Left ventricle myocardium inferior (tissue), 1 donor: ENCODE results near the gene EHBP1L1. TPM values are rescaled to one million over a fixed set of nuclear protein-coding genes. Genes with fewer than 3 reads are reported as not detected.
A peak's percentile ranks its signal among the peaks of the same experiment; 100 is the strongest.

Experiments used
- DNase-seq: peaks from one replicate; pipeline ENCODE4 v3.0.0-alpha.2; 2020
- H3K27ac ChIP-seq: fragments of 200-600 bp; replicated peaks from 2 replicates; pipeline ENCODE4 v1.8.0; 2021
- H3K27me3 ChIP-seq: fragments of 200-600 bp; 2 replicates; pipeline ENCODE4 v1.8.0; 2021; ENCODE audit warnings: low read depth
- H3K36me3 ChIP-seq: fragments of 200-600 bp; 2 replicates; pipeline ENCODE4 v1.8.0; 2021
- H3K4me1 ChIP-seq: fragments of 200-600 bp; 2 replicates; pipeline ENCODE4 v1.8.0; 2021
- H3K4me3 ChIP-seq: fragments of 200-600 bp; 2 replicates; pipeline ENCODE4 v1.8.0; 2021; ENCODE audit warnings: mild to moderate bottlenecking, moderate library complexity
- H3K9me3 ChIP-seq: fragments of 200-600 bp; replicated peaks from 2 replicates; pipeline ENCODE4 v1.8.0; 2021
- intact Hi-C: fragments of 100-400 bp; cut with micrococcal nuclease; formaldehyde crosslinking; loops from one replicate; pipeline ENCODE4 v1.11.0; 2022
- total RNA-seq: library from RNA; stranded (reverse); fragmentation: NEBNext Ultra II Directional; extraction: Animal tissue kit (Norgen Biotek cat#: 25700); gene quantifications from one replicate; pipeline ENCODE4 v1.2.1, GENCODE V29; 2021
- TF ChIP-seq, protein P1 (sequence below): fragments of 200-600 bp; IDR thresholded peaks from 2 replicates; pipeline ENCODE4 v1.8.0; 2021; ENCODE audit warnings: antibody characterized with exemption, mild to moderate bottlenecking, borderline replicate concordance
- donor health status: DM: no; HTN: yes; CAD: no; lungs with severe emphysema.

EHBP1L1 gene
- total RNA-seq, 1 donor from 2014 or later, result 69.5 TPM

DNA sequence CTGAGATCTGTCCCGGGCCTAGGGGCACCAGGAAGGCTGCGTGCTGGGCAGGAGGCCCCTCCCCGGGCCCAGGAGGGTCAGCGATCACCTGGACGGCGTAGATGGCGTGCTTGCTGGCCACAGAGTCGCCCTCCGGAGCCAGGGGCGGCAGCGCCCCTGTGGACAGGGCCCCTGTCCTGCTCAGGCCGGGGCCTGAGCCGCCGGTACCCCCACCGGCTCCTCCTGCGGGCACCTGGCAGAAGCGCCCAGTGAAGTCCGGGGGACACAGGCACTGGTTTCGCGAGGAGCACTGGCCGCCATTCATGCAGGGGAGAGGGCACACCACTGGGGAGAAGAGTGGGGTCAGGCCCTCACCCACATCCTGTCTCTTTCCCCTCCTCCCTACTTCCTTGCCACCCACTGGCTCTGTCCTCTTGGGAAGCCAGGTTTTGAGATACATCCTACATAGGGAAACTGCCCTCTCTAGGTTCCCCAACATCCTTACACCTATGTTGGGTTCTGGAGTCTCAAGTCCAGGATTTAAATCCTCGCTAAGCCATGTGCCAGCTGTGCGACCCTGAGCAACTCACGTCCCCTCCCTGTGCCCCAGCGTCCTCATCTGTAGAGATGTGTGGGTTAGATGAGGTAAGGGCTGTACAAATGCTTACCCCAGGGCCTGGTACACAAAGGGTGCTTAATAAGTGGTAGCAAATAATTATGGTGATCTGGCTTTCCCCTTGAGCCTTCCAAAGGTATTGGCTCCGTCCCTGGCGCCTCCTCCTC, 21.6 kb upstream of the EHBP1L1 start:
- intact Hi-C loops, result no loop called here
- H3K4me1 ChIP-seq, result peaks cover 70% of the 10 kb centered on the region
- H3K4me3 ChIP-seq, result no peak overlapping the region
- TF ChIP-seq, protein P1, sequence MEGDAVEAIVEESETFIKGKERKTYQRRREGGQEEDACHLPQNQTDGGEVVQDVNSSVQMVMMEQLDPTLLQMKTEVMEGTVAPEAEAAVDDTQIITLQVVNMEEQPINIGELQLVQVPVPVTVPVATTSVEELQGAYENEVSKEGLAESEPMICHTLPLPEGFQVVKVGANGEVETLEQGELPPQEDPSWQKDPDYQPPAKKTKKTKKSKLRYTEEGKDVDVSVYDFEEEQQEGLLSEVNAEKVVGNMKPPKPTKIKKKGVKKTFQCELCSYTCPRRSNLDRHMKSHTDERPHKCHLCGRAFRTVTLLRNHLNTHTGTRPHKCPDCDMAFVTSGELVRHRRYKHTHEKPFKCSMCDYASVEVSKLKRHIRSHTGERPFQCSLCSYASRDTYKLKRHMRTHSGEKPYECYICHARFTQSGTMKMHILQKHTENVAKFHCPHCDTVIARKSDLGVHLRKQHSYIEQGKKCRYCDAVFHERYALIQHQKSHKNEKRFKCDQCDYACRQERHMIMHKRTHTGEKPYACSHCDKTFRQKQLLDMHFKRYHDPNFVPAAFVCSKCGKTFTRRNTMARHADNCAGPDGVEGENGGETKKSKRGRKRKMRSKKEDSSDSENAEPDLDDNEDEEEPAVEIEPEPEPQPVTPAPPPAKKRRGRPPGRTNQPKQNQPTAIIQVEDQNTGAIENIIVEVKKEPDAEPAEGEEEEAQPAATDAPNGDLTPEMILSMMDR, result no peak
- H3K27ac ChIP-seq, result no peak overlapping the region
- no peaks in the 10 kb centered on the region for H3K9me3 ChIP-seq
- H3K27me3 ChIP-seq, result no peaks in the 10 kb centered on the region
- H3K36me3 ChIP-seq, result peaks cover 40% of the 10 kb centered on the region
- no peak for DNase-seq

DNA sequence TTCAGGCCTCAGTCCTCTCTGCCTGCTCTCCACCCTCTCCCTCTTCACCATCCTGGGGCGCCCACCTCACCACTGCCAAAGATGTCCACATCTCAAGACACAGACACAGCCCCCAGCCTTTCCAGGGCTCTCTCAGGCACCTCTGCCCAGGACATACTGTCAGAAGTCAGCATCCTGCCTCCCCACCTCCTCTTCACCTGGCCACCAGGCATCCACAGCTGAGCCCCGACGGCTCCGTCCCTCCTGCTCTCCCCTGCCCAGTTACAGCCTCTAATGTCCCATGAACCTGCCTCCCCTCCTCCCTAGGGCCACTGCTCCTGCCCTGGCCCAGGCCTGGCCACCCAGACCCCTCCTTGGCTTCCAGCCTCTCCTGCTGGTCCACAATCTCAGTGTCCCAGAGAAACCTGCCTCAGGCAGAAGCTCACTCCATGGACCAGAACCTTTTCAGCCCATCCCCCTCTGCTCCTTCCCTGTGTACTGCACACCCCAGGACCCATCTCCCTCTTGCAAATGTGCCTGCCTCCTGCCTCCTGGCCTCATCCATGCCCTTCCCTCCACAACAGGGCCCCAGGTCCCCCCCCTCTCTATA, 20.9 kb upstream of the EHBP1L1 start:
- H3K4me1 ChIP-seq, result peaks cover 77% of the 10 kb centered on the region
- peak overlapping the region; percentile 99 for H3K27ac ChIP-seq
- intact Hi-C loops, result no loop called here
- DNase-seq, result no peak
- TF ChIP-seq, protein P1, result no peak
- H3K27me3 ChIP-seq, result no peaks in the 10 kb centered on the region
- H3K36me3 ChIP-seq, result peaks cover 35% of the 10 kb centered on the region
- H3K4me3 ChIP-seq, result peak overlapping the region; percentile 79
- H3K9me3 ChIP-seq, result no peaks in the 10 kb centered on the region

DNA sequence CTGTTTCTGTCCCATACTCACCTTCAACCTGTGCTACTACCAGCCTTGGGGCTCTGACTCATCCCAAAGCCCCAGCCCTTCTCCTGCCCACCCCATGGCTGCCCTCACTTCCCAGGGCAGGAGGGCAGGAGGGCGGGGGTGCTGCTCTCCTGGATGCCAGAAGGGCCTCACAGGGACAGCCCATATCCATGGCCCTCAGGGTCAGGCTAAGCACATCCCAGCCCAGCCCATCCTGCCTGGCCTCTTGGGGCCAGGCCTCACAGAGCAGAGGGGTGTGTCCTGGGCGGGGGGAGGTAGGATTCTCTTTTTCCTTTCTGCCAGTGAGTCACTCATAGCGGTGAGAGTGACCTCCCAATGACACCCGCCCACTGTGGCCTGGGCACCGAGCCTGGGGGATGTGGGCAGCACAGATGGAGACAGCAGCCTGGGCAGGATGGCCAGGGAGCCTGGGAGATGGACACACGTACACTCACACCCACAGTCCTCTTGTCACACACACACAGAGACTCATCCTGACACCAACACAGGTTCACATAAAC, 20.1 kb upstream of the EHBP1L1 start:
- Histone ChIP-seq H3K4me3 (peak overlapping the region; percentile 79), H3K27me3 (no peaks in the 10 kb centered on the region), H3K27ac (peak overlapping the region; percentile 99), H3K36me3 (peaks cover 27% of the 10 kb centered on the region), H3K9me3 (no peaks in the 10 kb centered on the region), H3K4me1 (peaks cover 85% of the 10 kb centered on the region)
- TF ChIP-seq, protein P1, result no peak
- DNase-seq, result peak; percentile 64
- intact Hi-C loops, result no loop called here

DNA sequence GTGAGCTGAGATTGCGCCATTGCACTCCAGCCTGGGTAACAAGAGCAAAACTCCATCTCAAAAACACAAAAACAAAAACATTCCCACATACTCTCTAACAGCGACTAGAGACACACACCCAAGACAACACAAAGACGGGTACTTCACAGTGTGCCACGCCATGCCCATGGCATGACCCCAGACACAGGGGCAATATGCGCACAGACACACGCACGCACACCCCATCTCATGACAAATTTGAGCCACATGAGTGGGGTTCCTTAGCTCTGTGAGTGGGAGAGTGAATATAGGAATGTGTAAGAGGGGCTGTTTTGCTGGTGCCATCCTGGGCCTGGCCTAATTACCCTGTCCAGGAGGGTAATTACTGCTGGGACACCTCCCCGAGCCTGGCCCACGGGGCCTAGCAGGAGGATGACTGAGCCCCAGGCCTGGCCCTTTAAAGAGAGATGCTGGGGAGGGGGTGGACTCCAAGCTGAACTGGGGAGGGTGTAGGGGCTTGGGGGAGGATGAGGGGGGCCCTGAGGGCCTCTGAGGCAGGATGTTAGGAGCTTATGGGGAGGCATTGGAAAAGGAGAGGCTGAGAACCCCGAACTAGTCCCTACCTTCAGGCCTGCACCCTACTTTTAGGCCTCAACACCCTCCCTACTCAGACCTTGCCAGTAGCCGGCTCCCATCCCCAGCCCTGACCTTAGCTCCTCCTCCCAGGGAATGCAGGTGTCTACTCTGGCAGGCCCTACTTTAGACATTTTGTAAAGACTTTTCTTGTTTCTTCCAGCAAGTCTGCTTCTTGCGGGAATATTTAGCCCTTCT, 19.2 kb upstream of the EHBP1L1 start:
- Histone ChIP-seq H3K27me3 (no peaks in the 10 kb centered on the region), H3K4me1 (peaks cover 91% of the 10 kb centered on the region), H3K9me3 (no peaks in the 10 kb centered on the region), H3K27ac (peak overlapping the region; percentile 99), H3K4me3 (peak overlapping the region; percentile 79), H3K36me3 (peaks cover 18% of the 10 kb centered on the region)
- TF ChIP-seq, protein P1, result no peak
- DNase-seq, result no peak
- intact Hi-C loops, result no loop called here

DNA sequence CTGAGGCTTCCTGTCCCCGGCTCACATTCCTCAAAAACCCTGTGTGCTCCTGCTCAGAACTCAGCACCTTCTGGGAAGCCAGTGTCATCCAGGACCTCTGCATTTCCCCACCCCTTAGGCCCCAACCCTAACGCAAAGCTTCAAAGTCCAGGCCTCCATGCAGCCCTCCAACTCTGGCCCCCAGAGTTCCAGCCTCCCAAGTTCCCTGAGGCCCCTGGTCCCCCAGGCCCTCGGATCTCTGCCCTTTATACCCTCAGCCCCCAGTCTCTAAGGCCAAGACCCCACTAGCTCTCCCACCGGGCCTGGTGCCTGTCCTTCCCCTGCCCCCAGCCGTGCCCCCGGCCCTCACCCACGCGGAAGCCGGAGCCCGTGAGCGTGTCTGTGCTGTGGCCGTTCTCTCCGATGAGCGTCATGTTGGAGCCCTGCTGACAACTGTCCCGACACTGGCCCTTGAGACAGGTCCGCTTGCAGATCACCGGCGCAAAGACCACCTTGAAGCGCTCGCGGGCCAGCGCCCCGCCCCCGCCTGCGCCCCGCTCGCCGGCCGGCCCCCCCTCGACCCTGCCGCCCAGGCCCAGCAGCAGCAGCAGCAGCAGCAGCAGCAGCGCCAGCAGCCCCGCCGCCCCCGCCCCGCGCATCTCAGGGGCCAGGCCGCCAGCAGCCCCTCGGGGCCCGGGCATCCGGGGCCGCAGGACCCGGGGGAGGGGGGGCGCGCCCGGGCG, 18.4 kb upstream of the EHBP1L1 start:
- Histone ChIP-seq H3K9me3 (no peaks in the 10 kb centered on the region), H3K4me1 (peaks cover 84% of the 10 kb centered on the region), H3K4me3 (peak overlapping the region; percentile 79), H3K27me3 (no peaks in the 10 kb centered on the region), H3K36me3 (peaks cover 12% of the 10 kb centered on the region), H3K27ac (peak overlapping the region; percentile 99)
- DNase-seq, result no peak
- TF ChIP-seq, protein P1, result no peak
- intact Hi-C loops, result no loop called here
